ENCODE data around the gene OLFML3. TPM values are rescaled to one million over a fixed set of nuclear protein-coding genes. Genes with fewer than 3 reads are reported as not detected.

Gene OLFML3
- total RNA-seq, 1 experiment from 2014 or later: 171 TPM

DNA sequence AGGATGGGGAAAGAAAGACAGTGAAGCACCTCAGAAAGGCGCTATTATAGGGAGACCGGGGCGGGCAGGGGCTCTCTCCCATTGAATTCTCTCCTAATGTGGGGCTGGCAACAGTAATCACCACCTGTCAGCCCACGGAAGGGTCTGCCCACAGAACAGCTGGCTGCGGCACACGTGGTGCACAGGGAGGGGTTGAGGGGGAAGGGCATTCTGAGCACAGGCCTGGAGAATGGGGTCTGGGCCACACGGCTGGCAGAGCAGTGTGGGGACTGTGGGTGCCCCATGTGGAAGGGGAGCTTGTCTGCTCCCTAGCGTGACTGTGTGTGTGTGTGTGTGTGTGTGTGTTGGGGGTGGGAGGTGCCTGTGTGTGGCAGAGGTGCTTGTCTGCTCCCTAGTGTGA, 4.1 kb downstream of the OLFML3 start:
- no peak overlapping the region for H2BK20ac ChIP-seq (ENCODE audit: low read depth, low read length, poor library complexity, severe bottlenecking)
- no peak overlapping the region for H3K27ac ChIP-seq (ENCODE audit: insufficient read length, low read depth, low read length)
- no peaks in the 10 kb centered on the region for H3K27me3 ChIP-seq (ENCODE audit: insufficient read depth, low read length)
- Mint-ChIP-seq H3K27me3 (ENCODE audit: low read depth) (peaks cover 6% of the 10 kb centered on the region), H3K4me1 (peaks cover 52 to 54% of the 10 kb centered on the region in 2 experiments), H3K4me3 (no peak overlapping the region), H3K36me3 (ENCODE audit: insufficient read depth in 1 of 3, low read depth in 3 of 3) (peaks cover 52 to 74% (median 73%) of the 10 kb centered on the region in 3 experiments), H3K9me3 (peaks cover 30 to 32% of the 10 kb centered on the region in 2 experiments), H3K27ac (peak overlapping the region in 2 of 3 experiments; percentile 3 to 32; a peak in 3 of 7 replicates)
- no peak overlapping the region for H3K9ac ChIP-seq (ENCODE audit: extremely low read depth, insufficient read length, low read length)
- H3K79me2 ChIP-seq (ENCODE audit: insufficient read depth, low read length): peaks cover 6% of the 10 kb centered on the region; the same call in 1 of the 2 replicates
- H3T11ph ChIP-seq (ENCODE audit: low read length): no peak overlapping the region
- no CpG with 5 or more reads among the region's 8 CpGs for WGBS (ENCODE audit: extremely low coverage, insufficient read length, low lambda C conversion rate)
- peaks cover 10% of the 10 kb centered on the region for H3K23me2 ChIP-seq (ENCODE audit: insufficient read length, low read depth, low read length, poor library complexity, severe bottlenecking)
- H4K20me1 ChIP-seq (ENCODE audit: control insufficient read depth, insufficient read depth, insufficient read length): no peaks in the 10 kb centered on the region
- H3K79me1 ChIP-seq (ENCODE audit: insufficient read depth, low read depth, low read length, poor library complexity, severe bottlenecking): peaks cover 6% of the 10 kb centered on the region
- H2BK120ac ChIP-seq (ENCODE audit: low read depth, low read length, poor library complexity, severe bottlenecking): no peak overlapping the region
- no peak overlapping the region for H2BK5ac ChIP-seq (ENCODE audit: insufficient read length, low read length)
- peaks cover 10% of the 10 kb centered on the region; the same call in 1 of the 2 replicates for H3K4me1 ChIP-seq (ENCODE audit: insufficient read depth, low read length)
- H3K14ac ChIP-seq (ENCODE audit: insufficient read depth, low read length): 0 out of 2 replicates have a peak overlapping the region, but pooled peaks have one; percentile 4
- H2AK5ac ChIP-seq (ENCODE audit: insufficient read length, low read length): no peak overlapping the region
- no peak overlapping the region for H3K4me2 ChIP-seq (ENCODE audit: insufficient read depth, insufficient read length, low read length)
- H3K18ac ChIP-seq (ENCODE audit: insufficient read length, low read depth, low read length): no peak overlapping the region
- H3K9me3 ChIP-seq (ENCODE audit: control insufficient read depth, low read depth, low read length): peaks cover 7% of the 10 kb centered on the region
- H2BK15ac ChIP-seq (ENCODE audit: low read depth, low read length): no peak overlapping the region
- no peak overlapping the region for H2BK12ac ChIP-seq (ENCODE audit: insufficient read length, low read depth, low read length)
- no peak overlapping the region for H4K5ac ChIP-seq (ENCODE audit: insufficient read length, low read depth, low read length)
- H4K8ac ChIP-seq (replicated peaks; ENCODE audit: insufficient read length, low read depth, low read length): no peak overlapping the region
- H4K91ac ChIP-seq (ENCODE audit: insufficient read length, low read depth, low read length): no peak overlapping the region
- no peak overlapping the region for H2AFZ ChIP-seq (ENCODE audit: low read length)
- TF ChIP-seq, protein P1, sequence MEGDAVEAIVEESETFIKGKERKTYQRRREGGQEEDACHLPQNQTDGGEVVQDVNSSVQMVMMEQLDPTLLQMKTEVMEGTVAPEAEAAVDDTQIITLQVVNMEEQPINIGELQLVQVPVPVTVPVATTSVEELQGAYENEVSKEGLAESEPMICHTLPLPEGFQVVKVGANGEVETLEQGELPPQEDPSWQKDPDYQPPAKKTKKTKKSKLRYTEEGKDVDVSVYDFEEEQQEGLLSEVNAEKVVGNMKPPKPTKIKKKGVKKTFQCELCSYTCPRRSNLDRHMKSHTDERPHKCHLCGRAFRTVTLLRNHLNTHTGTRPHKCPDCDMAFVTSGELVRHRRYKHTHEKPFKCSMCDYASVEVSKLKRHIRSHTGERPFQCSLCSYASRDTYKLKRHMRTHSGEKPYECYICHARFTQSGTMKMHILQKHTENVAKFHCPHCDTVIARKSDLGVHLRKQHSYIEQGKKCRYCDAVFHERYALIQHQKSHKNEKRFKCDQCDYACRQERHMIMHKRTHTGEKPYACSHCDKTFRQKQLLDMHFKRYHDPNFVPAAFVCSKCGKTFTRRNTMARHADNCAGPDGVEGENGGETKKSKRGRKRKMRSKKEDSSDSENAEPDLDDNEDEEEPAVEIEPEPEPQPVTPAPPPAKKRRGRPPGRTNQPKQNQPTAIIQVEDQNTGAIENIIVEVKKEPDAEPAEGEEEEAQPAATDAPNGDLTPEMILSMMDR (conservative IDR thresholded peaks at IDR 0.05): no peak
- no peak for DNase-seq
- H3K23ac ChIP-seq (ENCODE audit: insufficient read length, low read depth, low read length): no peak overlapping the region
- no peak overlapping the region for H3K4ac ChIP-seq (ENCODE audit: low read depth, low read length)
- no peak overlapping the region for H3K56ac ChIP-seq (ENCODE audit: insufficient read length, low read depth, low read length)

Measured in H9 (cell line).